HUES64 (cell line): ENCODE measurements around the gene NBDY.

Source experiments
- H3K27ac ChIP-seq: 2 replicates; pipeline ENCODE4 v1.7.0; 2013; ENCODE audit warnings: low read depth, low read length, inconsistent platforms
- H3K27me3 ChIP-seq: 2 replicates; pipeline ENCODE4 v1.6.1; 2013; ENCODE audit warnings: mild to moderate bottlenecking, low read length; ENCODE audit not compliant: insufficient read depth
- H3K36me3 ChIP-seq: 2 replicates; pipeline ENCODE4 v1.6.1; 2013; ENCODE audit warnings: mild to moderate bottlenecking, low read length; ENCODE audit not compliant: insufficient read depth
- H3K4me1 ChIP-seq: 2 replicates; pipeline ENCODE4 v1.6.1; 2013; ENCODE audit warnings: mild to moderate bottlenecking, low read length, moderate library complexity; ENCODE audit not compliant: insufficient read depth
- H3K4me3 ChIP-seq: 2 replicates; pipeline ENCODE4 v1.5.1; 2013; ENCODE audit warnings: mild to moderate bottlenecking, low read length, moderate library complexity
- H3K9ac ChIP-seq: 2 replicates; pipeline ENCODE4 v1.6.1; 2013; ENCODE audit warnings: mild to moderate bottlenecking, low read depth, low read length
- H3K9me3 ChIP-seq: 2 replicates; pipeline ENCODE4 v1.6.1; 2013; ENCODE audit warnings: low read depth, low read length; ENCODE audit not compliant: insufficient read depth
- WGBS: fragments of 150-250, 120-280 bp; methylation state at CpG from one replicate; pipeline ENCODE4 v1.1.7; 2013; ENCODE audit warnings: missing lambda C conversion rate; 5-methylcytosine and 5-hydroxymethylcytosine counted together

The NBDY gene

GRCh38 chrX:56788717-56789122, 59.7 kb downstream of the NBDY start:
- Histone ChIP-seq H3K4me1 (no peaks in the 10 kb centered on the region), H3K9me3 (no peaks in the 10 kb centered on the region), H3K27me3 (no peaks in the 10 kb centered on the region), H3K4me3 (no peak overlapping the region), H3K9ac (no peak overlapping the region), H3K27ac (no peak overlapping the region), H3K36me3 (peaks cover 6% of the 10 kb centered on the region)
- 93% methylated on average over 7 of the region's 7 CpGs for WGBS

- WGBS: 81% methylated on average over 7 of the region's 7 CpGs
- no peaks in the 10 kb centered on the region for H3K27me3 ChIP-seq
- H3K9ac ChIP-seq: no peak overlapping the region
- no peak overlapping the region for H3K4me3 ChIP-seq
- H3K4me1 ChIP-seq: no peaks in the 10 kb centered on the region
- no peak overlapping the region for H3K27ac ChIP-seq
- peaks cover 6% of the 10 kb centered on the region for H3K36me3 ChIP-seq
- H3K9me3 ChIP-seq: no peaks in the 10 kb centered on the region
These were observed 60.6 kb downstream of the NBDY start for GRCh38 chrX:56789518-56790070.

GRCh38 chrX:56790778-56791177, 61.7 kb downstream of the NBDY start:
- H3K9ac ChIP-seq: no peak overlapping the region
- no peaks in the 10 kb centered on the region for H3K9me3 ChIP-seq
- no peak overlapping the region for H3K4me3 ChIP-seq
- H3K27me3 ChIP-seq: no peaks in the 10 kb centered on the region
- peaks cover 6% of the 10 kb centered on the region for H3K36me3 ChIP-seq
- no peaks in the 10 kb centered on the region for H3K4me1 ChIP-seq
- H3K27ac ChIP-seq: no peak overlapping the region
- WGBS: 90% methylated on average over 6 of the region's 7 CpGs

GRCh38 chrX:56791456-56791855, 62.4 kb downstream of the NBDY start:
- Histone ChIP-seq H3K4me1 (no peaks in the 10 kb centered on the region), H3K4me3 (no peak overlapping the region), H3K27me3 (no peaks in the 10 kb centered on the region), H3K9me3 (no peaks in the 10 kb centered on the region), H3K27ac (no peak overlapping the region), H3K36me3 (peaks cover 6% of the 10 kb centered on the region), H3K9ac (no peak overlapping the region)
- 95% methylated on average over 3 of the region's 3 CpGs for WGBS

- WGBS: 94% methylated on average over 8 of the region's 8 CpGs
- H3K9ac ChIP-seq: no peak overlapping the region
- H3K27me3 ChIP-seq: no peaks in the 10 kb centered on the region
- no peaks in the 10 kb centered on the region; the same call in 1 of the 2 replicates for H3K36me3 ChIP-seq
- H3K9me3 ChIP-seq: no peaks in the 10 kb centered on the region
- H3K27ac ChIP-seq: no peak overlapping the region
- H3K4me1 ChIP-seq: no peaks in the 10 kb centered on the region
- no peak overlapping the region for H3K4me3 ChIP-seq
These were observed 63.4 kb downstream of the NBDY start for GRCh38 chrX:56792270-56793111.

- Histone ChIP-seq H3K36me3 (no peaks in the 10 kb centered on the region; the same call in 1 of the 2 replicates), H3K27me3 (no peaks in the 10 kb centered on the region), H3K9ac (no peak overlapping the region), H3K27ac (no peak overlapping the region), H3K4me3 (no peak overlapping the region), H3K9me3 (no peaks in the 10 kb centered on the region), H3K4me1 (no peaks in the 10 kb centered on the region)
- 100% methylated on average over 1 of the region's 1 CpG for whole genome bisulfite sequencing
These were observed 64.0 kb downstream of the NBDY start for GRCh38 chrX:56793112-56793430.

GRCh38 chrX:56793521-56794320, 64.7 kb downstream of the NBDY start:
- no peak overlapping the region for H3K4me3 ChIP-seq
- H3K27ac ChIP-seq: no peak overlapping the region
- H3K9ac ChIP-seq: no peak overlapping the region
- WGBS: 93% methylated on average over 15 of the region's 15 CpGs
- no peaks in the 10 kb centered on the region; the same call in 1 of the 2 replicates for H3K36me3 ChIP-seq
- H3K9me3 ChIP-seq: no peaks in the 10 kb centered on the region
- no peaks in the 10 kb centered on the region for H3K4me1 ChIP-seq
- H3K27me3 ChIP-seq: no peaks in the 10 kb centered on the region

GRCh38 chrX:56794404-56795230, 65.6 kb downstream of the NBDY start:
- H3K4me3 ChIP-seq: no peak overlapping the region
- WGBS: 87% methylated on average over 11 of the region's 12 CpGs
- no peak overlapping the region for H3K27ac ChIP-seq
- H3K9ac ChIP-seq: no peak overlapping the region
- no peaks in the 10 kb centered on the region for H3K27me3 ChIP-seq
- no peaks in the 10 kb centered on the region for H3K9me3 ChIP-seq
- no peaks in the 10 kb centered on the region for H3K4me1 ChIP-seq
- no peaks in the 10 kb centered on the region; the same call in 1 of the 2 replicates for H3K36me3 ChIP-seq

GRCh38 chrX:56795309-56795868, 66.3 kb downstream of the NBDY start:
- no peak overlapping the region for H3K9ac ChIP-seq
- WGBS: 95% methylated on average over 14 of the region's 14 CpGs
- H3K9me3 ChIP-seq: no peaks in the 10 kb centered on the region
- no peak overlapping the region for H3K4me3 ChIP-seq
- 0 out of 2 replicates have a peak, but pooled peaks cover 2% of the 10 kb centered on the region for H3K4me1 ChIP-seq
- H3K36me3 ChIP-seq: no peaks in the 10 kb centered on the region; the same call in 1 of the 2 replicates
- no peaks in the 10 kb centered on the region for H3K27me3 ChIP-seq
- no peak overlapping the region for H3K27ac ChIP-seq

- Histone ChIP-seq H3K27ac (no peak overlapping the region), H3K4me1 (0 out of 2 replicates have a peak, but pooled peaks cover 2% of the 10 kb centered on the region), H3K9me3 (no peaks in the 10 kb centered on the region), H3K9ac (no peak overlapping the region), H3K36me3 (peaks cover 2% of the 10 kb centered on the region; the same call in 1 of the 2 replicates), H3K4me3 (no peak overlapping the region), H3K27me3 (no peaks in the 10 kb centered on the region)
- WGBS: 92% methylated on average over 4 of the region's 4 CpGs
These were observed 67.8 kb downstream of the NBDY start for GRCh38 chrX:56796641-56797395.
